Measurements from ENCODE around the gene IFNA13.

IFNA13 gene

GRCh38 chr9:21357479-21358460, 10.1 kb downstream of the IFNA13 start:
- DNase-seq (ENCODE audit: low spot score), result no peak

- DNase-seq (ENCODE audit: low spot score), result no peak
Measured at GRCh38 chr9:21350787-21351186, 17.1 kb downstream of the IFNA13 start, which contains the start of gene IFNA6. TSS of gene IFNA6 (minus strand) at chr9:21350887. CDS start at chr9:21350887, 0 bp downstream.

- DNase-seq (ENCODE audit: low spot score), result no peak
Measured at GRCh38 chr9:21348430-21348970, 19.4 kb downstream of the IFNA13 start.

GRCh38 chr9:21340735-21341134, 27.1 kb downstream of the IFNA13 start:
- DNase-seq (ENCODE audit: low spot score), result no peak

GRCh38 chr9:21336457-21336856, 31.4 kb downstream of the IFNA13 start:
- DNase-seq (ENCODE audit: low spot score), result no peak

GRCh38 chr9:21334701-21335632, 32.9 kb downstream of the IFNA13 start, which contains the start of gene KLHL9:
TSS of gene KLHL9 (minus strand) at chr9:21335404. CDS start at chr9:21334859, 545 bp downstream.
- peak; percentile 96 for DNase-seq (ENCODE audit: low spot score)

GRCh38 chr9:21333226-21333625, 34.6 kb downstream of the IFNA13 start:
- no peak for DNase-seq (ENCODE audit: low spot score)

GRCh38 chr9:21331676-21332402, 36.0 kb downstream of the IFNA13 start:
- no peak for DNase-seq (ENCODE audit: low spot score)

- no peak for DNase-seq (ENCODE audit: low spot score)
Measured at GRCh38 chr9:21326526-21327139, 41.2 kb downstream of the IFNA13 start.

GRCh38 chr9:21324047-21324446, 43.8 kb downstream of the IFNA13 start:
- no peak for DNase-seq (ENCODE audit: low spot score)

- DNase-seq (ENCODE audit: low spot score), result no peak
Measured at GRCh38 chr9:21322911-21323461, 44.9 kb downstream of the IFNA13 start.

- DNase-seq (ENCODE audit: low spot score), result no peak
Measured at GRCh38 chr9:21320465-21320864, 47.4 kb downstream of the IFNA13 start.

GRCh38 chr9:21317956-21318923, 49.6 kb downstream of the IFNA13 start:
- DNase-seq (ENCODE audit: low spot score), result no peak
